Measurements from ENCODE around the gene PSD2.

Gene PSD2

GRCh38 chr5:139884144-139884543, 88.5 kb downstream of the PSD2 start:
- no peak for DNase-seq (ENCODE audit: low read depth)
- TF ChIP-seq MYC (IDR thresholded peaks at IDR 0.05; ENCODE audit: low read depth, low read length) (no peak), CTCF (IDR thresholded peaks at IDR 0.05; ENCODE audit: low read depth, low read length) (no peak), MAX (IDR thresholded peaks at IDR 0.05; ENCODE audit: low read depth, low read length) (no peak), POLR2A (IDR thresholded peaks at IDR 0.05; ENCODE audit: extremely low read depth, insufficient read length) (no peak)
- no peak overlapping the region for H3K4me3 ChIP-seq (ENCODE audit: low read depth, low read length)

- H3K4me3 ChIP-seq (ENCODE audit: low read depth, low read length) = no peak overlapping the region
- TF ChIP-seq MAX (IDR thresholded peaks at IDR 0.05; ENCODE audit: low read depth, low read length) (no peak), MYC (IDR thresholded peaks at IDR 0.05; ENCODE audit: low read depth, low read length) (no peak), POLR2A (IDR thresholded peaks at IDR 0.05; ENCODE audit: extremely low read depth, insufficient read length) (no peak), CTCF (IDR thresholded peaks at IDR 0.05; ENCODE audit: low read depth, low read length) (no peak)
- DNase-seq (ENCODE audit: low read depth) = no peak
These were observed 89.1 kb downstream of the PSD2 start for GRCh38 chr5:139884734-139885133.

- TF ChIP-seq MAX (IDR thresholded peaks at IDR 0.05; ENCODE audit: low read depth, low read length) (no peak), MYC (IDR thresholded peaks at IDR 0.05; ENCODE audit: low read depth, low read length) (no peak), CTCF (IDR thresholded peaks at IDR 0.05; ENCODE audit: low read depth, low read length) (no peak), POLR2A (IDR thresholded peaks at IDR 0.05; ENCODE audit: extremely low read depth, insufficient read length) (no peak)
- no peak overlapping the region for H3K4me3 ChIP-seq (ENCODE audit: low read depth, low read length)
- no peak for DNase-seq (ENCODE audit: low read depth)
These were observed 89.7 kb downstream of the PSD2 start for GRCh38 chr5:139885172-139885856.

- DNase-seq (ENCODE audit: low read depth) = no peak
- TF ChIP-seq MAX (IDR thresholded peaks at IDR 0.05; ENCODE audit: low read depth, low read length) (no peak), CTCF (IDR thresholded peaks at IDR 0.05; ENCODE audit: low read depth, low read length) (no peak), POLR2A (IDR thresholded peaks at IDR 0.05; ENCODE audit: extremely low read depth, insufficient read length) (no peak), MYC (IDR thresholded peaks at IDR 0.05; ENCODE audit: low read depth, low read length) (no peak)
- no peak overlapping the region for H3K4me3 ChIP-seq (ENCODE audit: low read depth, low read length)
These were observed 90.2 kb downstream of the PSD2 start for GRCh38 chr5:139885857-139886208.

GRCh38 chr5:139886213-139886612, 90.6 kb downstream of the PSD2 start:
- DNase-seq (ENCODE audit: low read depth) = no peak
- H3K4me3 ChIP-seq (ENCODE audit: low read depth, low read length) = no peak overlapping the region
- TF ChIP-seq MAX (IDR thresholded peaks at IDR 0.05; ENCODE audit: low read depth, low read length) (no peak), CTCF (IDR thresholded peaks at IDR 0.05; ENCODE audit: low read depth, low read length) (no peak), MYC (IDR thresholded peaks at IDR 0.05; ENCODE audit: low read depth, low read length) (no peak), POLR2A (IDR thresholded peaks at IDR 0.05; ENCODE audit: extremely low read depth, insufficient read length) (no peak)

All from NB4 (cell line).